GM21825 (cell line): ENCODE results near the gene COL18A1.

Source experiments
- ATAC-seq: cut with Tn5 transposase; IDR thresholded peaks from one replicate; pipeline ENCODE4 v1.9.1; 2021; ENCODE audit warnings: mild to moderate bottlenecking, moderate library complexity; ENCODE audit not compliant: unreplicated experiment

COL18A1 gene

DNA sequence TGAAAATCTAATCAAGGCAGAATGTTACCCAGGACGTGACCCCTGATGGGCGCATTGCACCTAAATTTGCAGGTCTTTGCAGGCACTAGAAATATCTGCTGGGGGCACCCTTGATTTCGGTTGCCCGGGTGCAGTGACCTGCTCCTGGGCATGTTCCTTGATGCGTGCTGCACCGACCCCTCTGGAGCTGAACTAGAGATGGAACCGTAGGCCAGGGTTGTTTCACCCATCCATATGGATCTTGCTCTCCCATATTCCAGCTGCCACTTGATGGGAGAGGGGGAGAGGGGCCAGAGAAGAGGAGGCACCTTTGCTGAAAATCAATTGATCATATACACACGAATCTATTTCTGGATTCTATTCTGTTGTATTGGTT is 8.4 kb upstream of the COL18A1 start:
- ATAC-seq = no peak

DNA sequence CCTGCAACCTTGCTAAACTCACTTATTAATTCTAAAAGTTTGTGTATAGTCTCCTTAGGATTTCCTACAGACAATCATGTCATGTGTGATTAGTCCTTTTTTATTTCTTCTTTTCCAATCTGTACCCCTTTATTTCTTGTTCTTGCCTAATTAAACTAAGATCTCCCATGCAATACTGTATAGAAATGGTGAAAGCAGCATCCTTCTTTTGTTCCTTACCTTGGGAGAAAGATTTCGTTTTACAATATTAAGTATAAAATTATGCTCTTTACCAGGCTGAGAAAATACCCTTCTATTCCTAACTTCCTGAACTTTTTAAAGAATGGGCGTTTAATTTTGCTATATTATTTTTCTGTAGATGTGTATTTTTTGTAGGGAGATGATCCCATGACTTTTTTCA is 7.6 kb upstream of the COL18A1 start:
- ATAC-seq = no peak

DNA sequence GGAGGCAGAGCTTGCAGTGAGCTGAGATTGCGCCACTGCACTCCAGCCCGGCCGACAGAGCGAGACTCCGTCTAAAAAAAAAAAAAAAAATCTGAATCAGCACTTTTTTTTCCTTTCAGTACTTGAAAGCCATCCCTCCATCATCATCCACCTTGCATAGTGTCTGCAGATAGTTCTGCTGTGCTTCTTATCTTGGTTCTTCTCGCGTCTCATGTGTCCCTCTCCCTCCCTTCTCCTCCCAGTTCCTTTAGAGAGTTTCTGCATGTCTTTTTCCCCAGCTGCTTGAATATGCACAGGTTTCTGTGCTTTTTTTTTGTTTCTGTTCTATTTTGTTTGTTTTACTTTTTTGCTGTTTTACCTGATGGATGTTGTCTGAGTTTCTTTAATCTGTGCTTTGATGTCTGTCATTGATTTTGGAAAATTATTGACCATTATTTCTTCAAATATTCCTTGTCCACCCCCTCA is 3.9 kb upstream of the COL18A1 start:
- no peak for ATAC-seq

DNA sequence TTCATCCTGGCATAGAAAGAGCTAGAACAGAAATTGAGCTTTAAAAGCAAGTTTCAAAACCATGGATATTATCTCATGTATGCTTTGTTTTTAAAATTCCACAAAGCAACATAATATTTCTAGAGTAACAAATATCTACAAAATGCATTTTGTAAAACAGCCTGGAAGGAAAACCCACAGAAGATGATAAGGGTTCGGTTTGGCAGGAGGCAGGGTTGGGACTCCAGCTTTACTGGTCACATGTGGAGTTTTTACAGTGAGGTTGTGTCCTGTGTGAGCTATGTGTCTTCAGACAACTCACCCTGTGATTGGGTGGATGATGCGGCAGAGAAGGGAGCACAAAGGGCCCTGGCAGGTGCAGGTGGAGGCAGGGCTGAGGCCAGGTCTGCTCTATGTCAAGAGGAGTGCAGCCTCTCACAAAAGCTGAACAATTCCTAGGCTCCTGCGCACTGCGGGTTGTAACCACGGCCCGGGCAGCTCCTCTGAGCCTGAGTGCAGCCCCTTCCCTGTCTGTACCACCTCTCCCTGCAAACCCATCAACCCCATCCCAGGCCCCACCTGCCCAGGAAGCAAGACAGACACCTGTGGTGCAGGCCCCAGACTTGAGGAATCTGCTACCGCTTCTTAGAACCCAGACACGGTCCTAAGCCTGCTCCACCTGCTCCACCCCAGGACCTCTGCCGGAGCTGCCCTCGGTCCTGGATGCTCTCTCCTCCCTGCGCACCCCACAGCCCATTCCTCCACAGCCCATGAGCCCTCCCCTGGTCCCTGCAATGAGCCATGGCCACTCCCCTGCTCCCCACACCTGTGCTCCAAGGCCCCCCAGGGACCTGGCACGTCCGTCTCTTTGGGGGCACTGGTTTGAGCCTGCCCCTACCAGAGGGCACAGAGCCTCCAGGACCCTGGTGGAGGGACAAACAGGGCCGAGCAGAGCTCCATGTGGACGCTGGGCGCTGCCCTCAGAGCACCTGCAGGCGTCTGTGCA is 2.8 kb upstream of the COL18A1 start:
- ATAC-seq = no peak

DNA sequence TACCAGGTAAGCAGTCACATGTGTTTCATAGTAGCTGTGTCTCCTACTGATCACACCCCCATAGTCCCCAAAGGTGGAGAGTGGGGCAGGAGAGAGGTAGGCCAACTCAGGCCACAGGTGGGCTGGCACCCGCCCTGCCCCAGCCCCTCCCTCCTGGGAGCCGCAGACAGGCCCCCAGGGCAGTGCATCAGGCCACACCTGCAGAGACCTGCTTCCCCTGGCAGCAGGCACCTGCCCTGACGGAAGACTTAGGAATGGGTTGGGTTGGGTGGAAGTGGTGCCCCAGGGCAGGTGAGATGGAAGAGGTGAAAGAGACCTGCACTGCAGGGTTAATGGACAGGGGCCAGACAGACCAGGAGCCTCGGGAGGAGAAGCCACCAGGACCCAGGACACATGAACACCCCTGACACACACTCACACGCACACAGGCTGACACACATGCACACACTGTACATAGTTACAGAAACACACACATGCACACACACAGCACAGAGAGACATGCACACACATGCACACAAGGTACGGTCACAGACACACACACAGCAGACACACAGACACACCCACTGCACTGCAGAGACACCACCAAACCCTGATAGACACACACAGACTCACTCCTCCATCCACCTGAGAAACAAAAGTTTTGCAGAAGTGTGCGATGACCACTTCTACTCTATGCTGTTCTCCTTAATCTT is 1.7 kb upstream of the COL18A1 start:
- no peak for ATAC-seq

DNA sequence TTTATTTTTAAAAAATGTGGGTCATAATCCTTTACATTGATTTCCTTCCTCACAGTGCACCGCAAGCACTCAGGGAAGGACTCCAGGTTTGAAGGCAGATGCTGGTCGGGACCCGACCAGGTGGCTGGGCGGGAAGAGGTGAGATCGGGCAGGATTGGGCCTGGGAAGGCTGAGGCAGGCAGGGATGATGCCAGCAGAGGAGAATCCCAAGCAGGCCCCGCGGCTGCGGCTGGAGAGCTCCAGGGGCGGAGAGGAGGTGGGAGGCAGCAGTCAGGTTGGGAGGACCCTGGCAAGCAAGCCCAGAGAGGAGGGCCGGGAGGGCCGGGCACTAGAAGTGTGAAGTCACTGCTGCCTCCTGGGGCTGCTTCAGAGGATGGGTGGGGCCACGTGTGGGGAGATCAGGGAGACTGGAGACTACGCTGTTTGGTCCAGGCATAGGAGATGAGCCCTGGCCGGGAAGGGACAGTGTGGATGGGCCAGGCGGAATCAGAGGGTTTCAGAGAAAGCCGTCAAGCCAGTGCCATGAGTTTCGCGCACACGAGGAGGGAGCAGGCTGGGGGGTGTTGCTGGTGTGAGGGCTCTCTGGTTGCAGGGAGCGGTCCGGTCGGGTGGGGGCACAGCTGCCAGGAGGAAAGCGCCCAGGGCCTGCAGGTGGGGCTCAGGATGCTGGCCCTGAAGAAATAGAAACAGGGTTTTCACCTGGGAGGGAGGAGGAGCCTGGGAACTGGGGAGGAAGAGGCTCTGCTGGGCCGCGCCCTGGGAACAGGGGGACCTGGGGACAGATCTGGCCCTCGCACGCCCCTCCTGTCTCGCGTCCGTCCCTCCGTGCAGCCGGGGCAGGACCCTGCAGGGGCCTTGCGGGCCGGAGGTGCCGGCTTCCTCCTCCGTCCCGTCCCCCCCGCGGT is 888 bp upstream of the COL18A1 start:
- no peak for ATAC-seq

DNA sequence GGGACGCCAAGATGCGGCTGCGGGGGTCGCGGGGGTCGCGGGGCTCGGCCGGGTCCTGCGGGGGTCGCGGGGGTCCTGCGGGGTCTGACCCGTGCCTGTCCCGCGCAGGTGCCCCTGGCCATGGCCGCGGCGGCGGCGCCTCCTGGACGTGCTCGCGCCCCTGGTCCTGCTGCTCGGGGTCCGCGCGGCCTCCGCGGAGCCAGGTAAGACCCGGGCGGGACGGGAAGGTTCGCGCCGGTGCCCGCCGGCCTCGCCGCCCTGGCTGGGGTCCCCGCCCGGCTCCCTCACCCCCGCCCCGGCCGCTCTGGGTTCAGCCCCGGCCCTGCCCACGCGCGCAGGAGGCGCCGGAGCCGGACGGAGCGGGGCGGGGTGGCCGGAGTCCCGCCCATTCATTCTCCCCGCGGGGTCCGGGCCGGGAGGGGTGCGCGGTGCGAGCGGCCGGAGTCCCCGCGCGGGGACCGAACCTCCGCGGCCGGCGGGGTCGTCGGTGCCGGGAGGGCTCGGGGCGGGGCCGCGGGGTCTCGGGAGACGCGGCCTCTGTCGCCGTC is 380 bp downstream of the COL18A1 start:
- ATAC-seq = no peak

DNA sequence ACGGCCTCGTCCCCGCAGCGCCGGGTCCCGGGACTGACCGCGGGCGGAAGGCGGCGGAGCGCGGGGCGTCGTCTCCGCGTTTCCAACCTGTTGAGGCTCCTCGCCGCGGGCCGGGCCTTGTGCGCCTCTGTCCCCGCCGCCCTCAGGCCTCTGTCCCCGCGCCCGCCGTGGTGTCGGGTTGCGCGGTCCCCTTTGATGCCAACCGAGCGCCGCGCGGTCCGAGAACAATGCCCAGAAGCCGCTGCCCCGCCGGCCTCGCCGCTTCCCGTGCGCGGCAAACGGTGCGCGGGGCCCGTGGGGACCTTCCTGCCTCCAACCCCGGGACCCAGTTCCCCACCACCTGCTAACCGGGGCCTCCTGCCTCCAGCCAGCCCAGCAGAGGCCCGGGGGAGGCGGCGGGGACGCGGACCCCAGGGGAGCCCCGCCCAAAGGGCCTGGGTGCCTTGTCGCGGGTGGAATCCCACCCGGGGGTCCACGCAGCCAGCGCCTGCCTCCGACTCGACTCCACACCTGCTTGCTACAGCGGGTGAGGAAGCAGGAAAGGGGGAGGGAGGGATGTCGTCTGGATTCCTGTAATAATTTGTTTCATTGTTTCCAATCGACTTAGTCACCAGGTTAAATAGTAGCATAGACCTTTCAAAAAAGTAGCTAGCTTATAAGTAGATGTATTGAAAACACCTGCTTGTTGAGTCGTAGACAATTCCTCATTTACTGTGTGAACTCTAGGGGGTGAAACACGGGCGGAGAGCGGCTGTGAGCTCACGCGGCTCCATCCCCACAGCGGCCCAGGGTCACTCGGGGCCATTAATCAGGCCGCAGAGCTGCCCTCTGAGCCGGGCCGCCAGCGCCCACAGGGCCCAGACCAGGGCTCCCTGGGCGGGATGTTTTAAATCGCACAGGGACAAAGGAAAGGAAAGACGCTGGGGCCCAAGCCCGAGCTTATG is 1.1 kb downstream of the COL18A1 start:
- ATAC-seq = no peak

DNA sequence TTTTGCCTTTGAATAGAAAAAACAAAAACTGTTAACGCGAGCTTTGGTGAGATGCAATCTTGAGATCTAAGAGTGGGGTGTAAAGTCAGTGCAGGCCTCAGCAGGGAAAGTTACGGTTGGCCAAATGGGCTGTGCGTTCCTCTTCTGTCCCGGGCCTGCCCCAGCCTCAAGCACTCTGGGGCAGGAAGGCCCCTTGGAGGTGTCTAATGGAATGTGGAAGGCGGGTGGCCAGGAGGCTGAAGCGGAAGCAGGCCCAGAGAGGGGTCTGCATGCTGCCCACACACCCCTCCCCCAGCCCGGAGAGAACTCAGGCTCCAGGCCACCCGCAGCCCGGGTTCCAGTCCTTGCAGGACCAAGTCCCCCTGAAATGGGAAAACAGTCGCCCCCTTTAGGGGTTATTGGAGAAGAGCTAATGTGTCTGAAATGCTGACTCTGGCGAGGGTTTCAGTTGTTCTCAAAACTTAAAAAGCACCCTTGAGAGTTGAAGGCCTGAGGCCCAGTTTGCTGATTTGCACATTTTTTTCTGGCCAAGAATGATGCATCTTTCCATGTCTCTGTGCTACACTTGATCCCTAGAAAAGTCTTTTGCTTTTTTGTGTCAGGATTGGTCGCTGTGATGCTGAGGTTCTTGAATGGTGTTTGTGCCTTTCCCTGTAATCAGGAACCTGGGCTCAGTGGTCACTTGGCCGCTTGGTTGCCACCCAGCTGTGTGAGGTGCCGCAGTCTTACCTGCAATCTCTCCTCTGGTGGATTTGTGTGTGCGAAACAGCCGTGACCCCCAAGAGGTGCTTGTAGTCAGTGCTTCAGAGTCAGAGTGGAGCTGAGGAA is 2.0 kb downstream of the COL18A1 start:
- ATAC-seq = no peak

DNA sequence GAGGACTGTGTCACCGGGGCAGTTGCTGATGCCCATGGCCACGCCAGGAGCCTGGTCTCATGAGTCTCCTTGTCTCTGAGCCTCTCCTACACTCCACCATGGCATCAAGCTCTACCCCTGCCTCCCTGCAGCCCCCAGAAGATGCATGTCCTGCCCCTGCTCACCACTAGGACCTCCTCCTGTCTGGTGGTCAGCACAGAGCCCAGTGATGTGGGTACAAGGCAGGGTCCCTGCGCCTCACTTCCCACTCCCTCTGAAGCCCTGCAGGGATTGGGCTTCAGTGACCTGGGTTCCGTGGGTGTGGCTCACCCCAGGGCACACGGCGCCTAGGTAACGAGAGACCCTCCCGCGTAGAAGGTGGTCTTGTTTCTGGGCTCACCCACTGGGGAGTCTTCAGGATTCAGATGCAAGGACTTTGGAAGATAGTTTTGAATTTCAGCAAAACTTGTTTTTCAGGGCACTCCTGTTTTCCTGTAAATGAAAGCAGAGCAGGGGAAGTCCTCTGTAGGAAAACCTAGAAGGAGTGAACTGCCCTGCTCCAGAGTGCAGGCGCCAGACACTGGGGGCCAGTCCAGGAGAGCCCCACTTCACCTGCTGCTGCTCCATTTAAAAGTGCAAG is 2.8 kb downstream of the COL18A1 start:
- ATAC-seq = no peak

DNA sequence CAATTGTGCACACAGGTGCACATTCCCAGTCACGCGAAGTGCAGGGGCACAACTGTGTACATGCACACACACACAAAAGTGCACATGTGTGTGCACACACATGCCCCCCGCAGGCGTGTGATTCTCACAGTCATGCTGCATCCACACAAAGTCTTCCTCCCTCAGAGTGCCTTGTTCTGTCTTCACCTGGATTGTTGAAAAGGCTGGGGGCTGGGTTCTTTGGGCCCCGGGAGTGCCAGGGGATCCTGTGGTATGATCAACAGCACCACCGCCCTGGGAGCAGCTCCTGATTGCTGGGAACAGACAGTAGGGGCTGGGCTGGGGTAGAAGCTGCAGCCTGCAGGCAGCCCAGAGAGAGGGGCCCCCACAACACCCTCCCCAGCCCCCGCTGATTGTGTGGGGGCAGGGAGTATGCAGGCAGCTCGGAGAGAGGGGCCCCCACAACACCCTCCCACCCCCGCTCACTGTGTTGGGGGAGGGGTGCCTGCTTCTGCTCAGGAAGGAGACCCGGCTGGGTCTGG is 3.4 kb downstream of the COL18A1 start:
- no peak for ATAC-seq

DNA sequence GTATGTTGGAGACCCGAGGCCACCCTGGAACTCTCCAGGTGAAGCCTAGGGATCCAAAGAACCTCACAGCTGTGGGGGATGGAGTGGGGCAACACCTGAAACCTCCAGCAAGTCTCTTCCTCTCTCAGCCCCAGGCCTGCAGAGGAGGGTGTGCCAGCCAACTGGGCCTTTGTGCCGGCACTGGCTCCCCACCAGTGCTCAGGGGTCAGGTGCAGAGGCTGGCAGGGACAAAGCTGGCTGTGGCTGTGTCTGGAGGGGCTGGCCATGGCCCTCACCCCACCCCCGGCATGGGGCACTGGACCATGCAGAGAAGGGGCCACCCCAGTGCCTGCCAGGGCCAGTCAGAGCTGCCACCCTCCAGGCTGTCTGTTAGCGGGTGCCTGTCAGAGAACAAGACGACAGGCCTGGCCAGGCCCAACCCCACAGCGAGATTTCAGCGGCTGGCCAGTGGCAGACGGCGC is 3.9 kb downstream of the COL18A1 start:
- ATAC-seq = no peak

DNA sequence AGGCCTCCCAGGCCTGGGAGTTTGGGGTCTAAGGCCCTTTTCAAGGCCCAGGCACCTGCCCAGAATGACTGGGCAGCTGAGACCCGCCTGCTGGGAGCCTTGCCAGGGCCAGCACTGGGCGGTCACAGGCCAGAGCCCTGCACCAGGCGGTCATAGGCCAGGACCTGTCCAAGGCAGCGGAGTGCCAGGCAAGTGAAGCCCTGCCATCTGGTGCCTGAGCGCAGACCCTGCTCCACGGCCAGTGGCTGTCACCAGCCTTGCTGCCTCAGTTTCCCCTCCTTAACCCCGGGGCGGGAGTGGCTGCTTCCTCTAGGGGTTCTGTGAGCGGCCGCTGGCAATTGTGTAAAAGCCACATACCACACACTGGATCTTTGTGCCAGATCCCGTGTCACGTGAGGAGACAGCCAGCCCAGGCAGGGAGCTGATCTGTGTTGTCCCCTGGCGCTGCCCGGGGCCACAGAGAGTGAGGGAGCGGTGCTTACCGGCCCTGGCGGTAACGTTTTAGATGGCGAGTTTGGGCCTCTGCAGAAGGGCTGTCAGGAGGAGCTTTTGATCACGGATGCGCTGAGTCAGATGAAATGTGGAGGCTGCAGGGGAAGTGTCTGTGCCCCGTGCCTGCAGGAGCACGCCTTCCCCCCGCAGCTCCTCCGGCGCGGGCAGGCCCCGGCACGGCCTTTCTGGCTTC is 4.6 kb downstream of the COL18A1 start:
- ATAC-seq = no peak

DNA sequence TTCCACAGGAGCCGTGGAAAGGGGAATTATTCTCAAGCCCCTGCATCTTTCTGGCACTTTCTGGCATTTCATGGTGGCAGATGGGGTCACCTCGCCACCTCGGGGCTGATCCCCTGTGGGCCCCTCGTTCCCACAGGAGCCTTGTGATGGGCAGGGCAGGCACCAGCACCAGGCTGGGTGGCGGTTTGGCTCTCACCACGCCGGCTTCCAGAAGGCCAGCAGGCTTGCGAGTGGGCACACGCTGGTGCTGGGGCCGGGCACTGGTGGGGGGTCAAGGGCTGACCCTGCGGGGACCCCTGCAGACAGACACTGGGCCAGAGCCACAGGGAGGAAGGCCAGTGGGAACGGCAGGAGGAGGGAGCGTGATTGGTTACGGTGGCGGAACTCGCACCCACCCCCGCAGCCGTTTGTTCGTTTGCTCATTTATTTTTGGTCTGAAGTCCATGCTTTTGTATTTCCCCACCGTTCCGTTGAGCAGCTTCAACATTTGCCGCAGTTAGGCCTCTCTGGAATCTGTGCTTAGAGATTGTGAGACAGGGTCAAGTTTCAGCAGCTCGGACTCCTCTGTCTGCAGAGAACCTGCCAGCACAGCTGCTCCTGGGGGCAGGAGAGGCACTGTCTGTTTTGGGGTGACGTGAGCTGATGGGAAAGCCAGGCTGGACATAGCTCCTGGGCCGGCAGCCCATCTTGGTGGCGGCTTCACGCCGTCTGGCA is 5.3 kb downstream of the COL18A1 start:
- ATAC-seq = no peak

DNA sequence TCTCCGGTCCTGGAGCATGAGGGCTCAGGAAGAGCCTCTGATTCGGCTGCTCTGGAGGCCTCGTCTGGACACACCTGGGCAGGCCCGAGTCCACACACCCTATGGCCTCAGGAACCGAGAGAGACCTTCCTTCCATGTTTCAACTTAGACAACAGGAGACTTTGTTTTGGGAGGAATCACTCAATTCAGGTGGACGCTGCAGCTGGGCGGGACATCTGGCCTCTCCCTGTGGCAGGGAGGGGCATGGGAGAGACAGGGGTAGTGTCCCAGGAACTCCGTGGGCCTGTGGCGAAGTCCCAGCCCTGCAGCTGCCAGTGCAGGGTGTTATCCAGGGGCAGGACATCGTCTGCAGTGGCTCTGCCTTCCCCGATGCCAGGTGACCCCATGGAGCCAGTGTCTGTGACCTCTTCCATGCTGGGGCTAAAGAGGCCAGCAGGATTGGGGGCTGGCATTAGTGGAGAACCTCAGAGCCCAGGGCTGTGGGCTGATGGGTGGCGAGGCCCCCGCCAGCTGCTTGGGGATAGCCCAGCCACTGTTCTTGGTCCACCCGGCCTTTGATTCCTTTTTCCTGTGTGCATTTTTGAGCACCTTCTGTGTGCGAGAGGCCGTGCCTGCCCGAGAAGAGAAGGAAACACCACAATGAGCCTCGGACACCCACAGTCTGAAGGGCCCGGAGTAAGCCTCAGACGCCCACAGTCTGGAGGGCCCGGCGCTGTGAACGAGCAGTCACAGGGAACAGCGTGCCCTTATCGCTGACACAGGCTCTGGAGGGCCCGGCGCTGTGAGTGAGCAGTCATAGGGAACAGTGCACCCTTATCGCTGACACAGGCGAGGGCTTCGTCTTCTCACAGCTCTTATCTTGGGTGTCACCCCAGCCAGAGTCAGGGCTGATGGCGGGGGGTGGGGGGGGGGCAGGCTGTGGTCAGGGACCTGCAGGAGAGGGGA is 6.2 kb downstream of the COL18A1 start:
- ATAC-seq = no peak

DNA sequence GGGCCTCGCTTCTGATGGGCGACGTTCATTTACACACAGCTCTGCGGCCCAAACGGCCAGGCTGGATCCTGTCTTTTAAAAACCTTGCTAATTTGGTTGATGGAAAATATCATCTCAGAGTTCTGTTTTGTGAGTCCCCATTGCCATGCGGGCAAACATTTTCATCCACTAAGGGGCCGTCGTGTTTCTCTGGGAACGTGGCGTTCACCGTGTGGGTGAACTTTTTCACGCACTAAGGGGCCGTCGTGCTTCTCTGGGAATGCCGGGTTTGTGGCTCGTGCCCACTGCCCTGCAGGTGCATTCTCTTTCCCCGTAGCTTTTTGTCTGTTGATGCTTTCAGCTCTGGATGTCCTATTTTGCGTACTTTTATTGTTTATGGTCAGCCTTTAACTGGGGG is 6.8 kb downstream of the COL18A1 start:
- ATAC-seq = no peak
